Right atrium auricular region (tissue), 2 donors: ENCODE measurements around the gene DEPP1. TPM values are rescaled to one million over a fixed set of nuclear protein-coding genes. Genes with fewer than 3 reads are reported as not detected.

ENCODE experiments used
- DNase-seq: peaks from one replicate; pipeline ENCODE4 v3.0.0-alpha.2; 2019; ENCODE audit warnings: low spot score
- H3K27ac ChIP-seq, 2 donors: fragments of 200-600 bp; sonication (generic); 1 replicate in 1 of 2; 2 replicates in 1 of 2; pipeline ENCODE4 v1.5.1; 2016 to 2019
- H3K27me3 ChIP-seq, 2 donors: fragments of 200-600 bp; sonication (generic); one replicate each; pipeline versions ENCODE4 v1.5.1 to v1.6.0; 2017 to 2019
- H3K36me3 ChIP-seq: fragments of 200-600 bp; sonication (generic); one replicate; pipeline ENCODE4 v1.5.1; 2016
- H3K4me1 ChIP-seq, 2 donors: fragments of 200-600 bp; sonication (generic); one replicate each; pipeline versions ENCODE4 v1.5.1 to v1.6.0; 2017 to 2019
- H3K4me3 ChIP-seq, 2 donors: fragments of 200-600 bp; sonication (generic); 1 replicate in 1 of 2; 2 replicates in 1 of 2; pipeline ENCODE4 v1.5.1; 2017 to 2019; ENCODE audit warnings: mild to moderate bottlenecking in 1 of 2, moderate library complexity in 1 of 2
- H3K9me3 ChIP-seq, 2 donors: fragments of 200-600 bp; sonication (generic); one replicate each; pipeline ENCODE4 v1.5.1; 2019
- total RNA-seq, 2 donors: library from RNA; depleted of rRNA; stranded (reverse); fragments of >200 nt; gene quantifications; one replicate each; pipeline ENCODE4 v1.1.0, GENCODE V29; 2016
- TF ChIP-seq, protein P1 (sequence below), 2 donors: fragments of 200-600 bp; sonication (generic); IDR thresholded peaks; one replicate each; pipeline ENCODE4 v1.5.1; 2019; ENCODE audit warnings: antibody characterized with exemption in 2 of 2

DEPP1 gene
- total RNA-seq, 2 donors from 2014 or later: 68.8 to 143 TPM

DNA sequence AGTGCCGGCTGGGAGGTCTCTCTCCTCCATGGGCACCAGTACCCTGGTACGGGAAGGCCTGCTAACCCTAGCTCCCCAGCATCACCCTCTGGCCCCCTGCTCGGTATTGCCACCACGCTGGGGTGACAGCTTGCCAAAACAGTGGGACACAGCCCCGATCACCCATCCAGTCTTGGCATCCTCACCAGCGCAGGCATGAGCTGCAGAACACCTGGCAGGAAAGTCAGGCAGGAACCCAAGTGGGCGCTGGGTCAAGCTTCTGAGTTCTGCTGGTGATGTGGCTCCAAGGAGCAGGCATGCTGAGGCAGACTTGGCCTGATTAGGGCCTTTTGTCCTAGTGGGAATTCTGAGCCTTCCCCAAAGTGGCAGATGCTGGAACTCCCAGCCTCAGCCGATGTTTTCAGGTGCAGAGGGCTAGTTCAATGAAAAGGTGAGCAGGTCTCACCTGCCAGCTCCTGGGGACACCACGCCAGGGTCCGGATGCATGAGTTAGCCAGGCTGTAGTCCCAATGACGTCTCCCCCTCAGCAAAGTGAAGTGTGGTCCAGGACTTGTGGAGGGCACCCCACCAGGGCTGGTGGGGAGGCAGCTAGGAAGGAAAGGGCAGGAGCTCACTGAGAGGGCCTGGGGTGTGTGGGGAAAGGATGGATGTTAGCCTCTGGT lies 13.6 kb upstream of the DEPP1 start:
- TF ChIP-seq, protein P1, sequence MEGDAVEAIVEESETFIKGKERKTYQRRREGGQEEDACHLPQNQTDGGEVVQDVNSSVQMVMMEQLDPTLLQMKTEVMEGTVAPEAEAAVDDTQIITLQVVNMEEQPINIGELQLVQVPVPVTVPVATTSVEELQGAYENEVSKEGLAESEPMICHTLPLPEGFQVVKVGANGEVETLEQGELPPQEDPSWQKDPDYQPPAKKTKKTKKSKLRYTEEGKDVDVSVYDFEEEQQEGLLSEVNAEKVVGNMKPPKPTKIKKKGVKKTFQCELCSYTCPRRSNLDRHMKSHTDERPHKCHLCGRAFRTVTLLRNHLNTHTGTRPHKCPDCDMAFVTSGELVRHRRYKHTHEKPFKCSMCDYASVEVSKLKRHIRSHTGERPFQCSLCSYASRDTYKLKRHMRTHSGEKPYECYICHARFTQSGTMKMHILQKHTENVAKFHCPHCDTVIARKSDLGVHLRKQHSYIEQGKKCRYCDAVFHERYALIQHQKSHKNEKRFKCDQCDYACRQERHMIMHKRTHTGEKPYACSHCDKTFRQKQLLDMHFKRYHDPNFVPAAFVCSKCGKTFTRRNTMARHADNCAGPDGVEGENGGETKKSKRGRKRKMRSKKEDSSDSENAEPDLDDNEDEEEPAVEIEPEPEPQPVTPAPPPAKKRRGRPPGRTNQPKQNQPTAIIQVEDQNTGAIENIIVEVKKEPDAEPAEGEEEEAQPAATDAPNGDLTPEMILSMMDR (IDR thresholded peaks at IDR 0.05): no peak
- Histone ChIP-seq H3K36me3 (peaks cover 61% of the 10 kb centered on the region), H3K4me1 (peaks cover 7 to 72% of the 10 kb centered on the region in 2 donors), H3K4me3 (no peak overlapping the region), H3K9me3 (no peaks in the 10 kb centered on the region), H3K27me3 (no peaks in the 10 kb centered on the region), H3K27ac (peak overlapping the region; percentile 32 to 92)
- DNase-seq: peak; percentile 58

DNA sequence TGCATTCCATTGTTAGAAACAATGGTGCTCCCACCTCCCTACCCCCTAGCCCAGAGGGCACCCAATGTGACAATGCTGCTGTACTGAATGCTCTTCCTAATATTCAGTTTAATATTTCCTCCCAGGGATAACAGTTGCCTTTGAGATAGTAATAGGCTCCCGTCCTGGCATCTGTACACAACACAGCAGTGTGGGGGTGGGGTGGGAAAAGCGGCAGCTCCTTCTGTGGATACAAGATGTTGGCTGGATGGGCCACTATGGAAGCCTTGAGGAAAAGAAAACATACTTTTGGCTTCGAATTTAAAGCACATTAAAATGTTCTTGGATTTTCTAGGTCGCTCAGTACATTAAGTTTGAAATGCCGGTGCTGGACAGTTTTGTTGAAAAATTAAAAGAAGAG lies 13.0 kb upstream of the DEPP1 start:
- TF ChIP-seq, protein P1 (IDR thresholded peaks at IDR 0.05): no peak
- peaks cover 67% of the 10 kb centered on the region for H3K36me3 ChIP-seq
- H3K27me3 ChIP-seq: no peaks in the 10 kb centered on the region
- no peaks in the 10 kb centered on the region for H3K9me3 ChIP-seq
- peaks cover 7 to 66% of the 10 kb centered on the region in 2 donors for H3K4me1 ChIP-seq
- DNase-seq: peak; percentile 59
- H3K27ac ChIP-seq: peak overlapping the region; percentile 32 to 92
- no peak overlapping the region for H3K4me3 ChIP-seq

DNA sequence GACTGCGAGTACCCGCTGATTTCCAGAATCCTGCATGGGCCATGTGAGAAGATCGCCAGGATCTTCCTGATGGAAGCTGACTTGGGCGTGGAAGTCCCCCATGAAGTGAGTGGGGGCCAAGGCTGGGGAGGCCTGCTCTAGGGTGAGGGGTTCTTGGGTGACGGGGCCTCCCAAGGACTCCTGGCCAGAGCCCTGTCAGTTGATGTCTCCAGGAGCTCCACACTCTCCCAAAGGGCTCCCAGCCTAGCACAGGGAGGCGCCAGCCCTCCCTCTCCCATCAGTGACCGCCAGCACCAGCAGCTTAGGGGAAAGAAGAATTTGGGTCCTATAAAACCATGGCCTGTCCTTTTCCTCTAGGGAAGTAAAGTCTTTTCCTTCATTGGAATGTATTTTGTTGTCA lies 12.4 kb upstream of the DEPP1 start:
- H3K36me3 ChIP-seq: peaks cover 73% of the 10 kb centered on the region
- peak; percentile 53 for DNase-seq
- peaks cover 7 to 66% of the 10 kb centered on the region in 2 donors for H3K4me1 ChIP-seq
- H3K27me3 ChIP-seq: no peaks in the 10 kb centered on the region
- H3K27ac ChIP-seq: peak overlapping the region; percentile 32 to 92
- TF ChIP-seq, protein P1 (IDR thresholded peaks at IDR 0.05): no peak
- H3K4me3 ChIP-seq: no peak overlapping the region
- H3K9me3 ChIP-seq: no peaks in the 10 kb centered on the region

DNA sequence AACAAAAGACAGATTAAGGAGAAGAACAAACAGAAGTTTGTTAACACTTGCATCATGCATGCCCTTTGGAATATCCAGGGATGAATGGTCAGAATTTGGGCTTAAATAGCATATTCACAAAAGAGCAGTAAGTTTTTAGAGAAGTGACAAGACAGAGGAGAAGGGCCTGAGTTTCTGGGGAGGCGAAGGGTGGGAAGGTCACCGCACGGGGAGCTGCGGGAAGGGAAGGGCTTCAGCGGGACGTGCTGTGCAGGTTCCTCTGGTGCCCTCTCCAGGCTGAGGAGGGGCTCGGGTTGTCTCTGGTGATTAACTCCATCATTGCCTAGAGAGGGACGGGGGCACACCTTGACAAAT lies 11.7 kb upstream of the DEPP1 start:
- H3K27me3 ChIP-seq: no peaks in the 10 kb centered on the region
- no peak overlapping the region for H3K4me3 ChIP-seq
- no peaks in the 10 kb centered on the region for H3K9me3 ChIP-seq
- TF ChIP-seq, protein P1 (IDR thresholded peaks at IDR 0.05): peak in 1 of 2 donors; percentile 66
- peak overlapping the region; percentile 32 to 92 for H3K27ac ChIP-seq
- H3K36me3 ChIP-seq: peaks cover 75% of the 10 kb centered on the region
- peaks cover 2 to 66% of the 10 kb centered on the region in 2 donors for H3K4me1 ChIP-seq
- DNase-seq: peak; percentile 50

DNA sequence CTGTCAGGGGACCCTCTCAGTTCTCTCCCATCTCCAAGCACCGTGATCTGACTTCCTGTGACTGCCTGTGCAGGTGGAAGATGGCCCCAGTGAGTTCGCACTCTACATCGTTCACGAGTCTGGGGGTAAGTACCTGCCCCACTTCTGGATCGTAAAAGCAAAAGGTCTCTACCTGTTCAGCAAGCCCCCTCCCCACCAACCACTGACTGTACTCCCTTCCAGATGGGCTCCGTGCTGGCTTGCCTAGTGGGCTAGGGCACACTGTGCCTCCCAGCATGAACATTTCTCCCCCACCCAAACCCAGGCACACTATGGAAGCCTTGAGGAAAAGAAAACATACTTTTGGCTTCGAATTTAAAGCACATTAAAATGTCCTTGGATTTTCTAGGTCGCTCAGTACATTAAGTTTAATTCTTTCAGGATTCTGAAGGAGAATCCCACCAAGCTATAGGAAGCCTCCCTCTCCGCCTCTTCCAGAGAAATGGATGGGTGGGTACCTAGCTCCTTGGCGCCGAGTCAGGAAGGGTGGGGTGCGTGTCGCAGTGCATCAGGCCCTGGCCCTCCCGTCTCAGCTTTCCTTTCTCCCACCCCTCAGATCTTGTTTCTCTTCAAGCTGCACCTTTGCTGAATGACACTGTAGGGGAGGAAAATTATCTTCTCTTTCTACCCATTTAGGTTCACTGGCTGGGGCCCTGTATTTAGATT lies 11.1 kb upstream of the DEPP1 start:
- Histone ChIP-seq H3K4me1 (peaks cover 0 to 66% of the 10 kb centered on the region in 2 donors), H3K9me3 (no peaks in the 10 kb centered on the region), H3K27me3 (no peaks in the 10 kb centered on the region), H3K27ac (peak overlapping the region; percentile 32 to 92), H3K4me3 (no peak overlapping the region), H3K36me3 (peaks cover 80% of the 10 kb centered on the region)
- TF ChIP-seq, protein P1 (IDR thresholded peaks at IDR 0.05): no peak
- peak; percentile 58 for DNase-seq
